DND-41 (cell line): Measurements from ENCODE around the gene TUBB2A.

Source experiments
- ATAC-seq: fragments of 200-7000 bp; cut with Tn5 transposase; 3 replicates; pipeline ENCODE4 v1.9.1; 2021; ENCODE audit warnings: low read depth; ENCODE audit not compliant: insufficient read depth
- DNase-seq: peaks from one replicate; pipeline ENCODE4 v3.0.0-alpha.2; 2020
- H2AFZ ChIP-seq: 2 replicates; pipeline ENCODE4 v1.6.0; 2012; ENCODE audit warnings: low read depth, low read length
- H3K27ac ChIP-seq: 2 replicates; pipeline ENCODE4 v1.5.1; 2012; ENCODE audit warnings: low read length, inconsistent platforms
- H3K27me3 ChIP-seq: fragments of 200-600 bp; sonication (generic); 2 replicates; pipeline ENCODE4 v1.6.0; 2012; ENCODE audit warnings: low read length, mild to moderate bottlenecking, inconsistent platforms; ENCODE audit not compliant: insufficient read depth, poor library complexity
- H3K36me3 ChIP-seq: 2 replicates; pipeline ENCODE4 v1.5.1; 2012; ENCODE audit warnings: low read length, inconsistent platforms; ENCODE audit not compliant: insufficient read depth
- H3K4me1 ChIP-seq: 2 replicates; pipeline ENCODE4 v1.5.1; 2012; ENCODE audit warnings: mild to moderate bottlenecking, low read length; ENCODE audit not compliant: insufficient read depth
- H3K4me2 ChIP-seq: 2 replicates; pipeline ENCODE4 v1.6.0; 2012; ENCODE audit warnings: mild to moderate bottlenecking, moderate library complexity, low read length, inconsistent platforms; ENCODE audit not compliant: insufficient read depth
- H3K4me3 ChIP-seq, 2 experiments: fragments of 200-600 bp in 1 of 2; shearing (Covaris generic) in 1 of 2; 2 replicates each; pipeline ENCODE4 v1.5.1; 2012 to 2016; ENCODE audit warnings: inconsistent platforms in 2 of 2, low read length in 2 of 2, mild to moderate bottlenecking in 2 of 2, low read depth in 1 of 2, moderate library complexity in 1 of 2
- H3K79me2 ChIP-seq: 2 replicates; pipeline ENCODE4 v1.6.0; 2012; ENCODE audit warnings: low read length, inconsistent platforms; ENCODE audit not compliant: insufficient read depth
- H3K9ac ChIP-seq: 2 replicates; pipeline ENCODE4 v1.6.0; 2012; ENCODE audit warnings: low read depth, mild to moderate bottlenecking, inconsistent platforms, low read length, moderate library complexity
- H3K9me3 ChIP-seq: 2 replicates; pipeline ENCODE4 v1.5.1; 2012; ENCODE audit warnings: low read length, moderate library complexity, mild to moderate bottlenecking, inconsistent platforms; ENCODE audit not compliant: insufficient read depth, severe bottlenecking
- H4K20me1 ChIP-seq: 2 replicates; pipeline ENCODE4 v1.6.0; 2012; ENCODE audit warnings: low read length; ENCODE audit not compliant: insufficient read depth
- EZH2 ChIP-seq: IDR thresholded peaks from 3 replicates; pipeline ENCODE4 v1.6.1; 2012; ENCODE audit warnings: borderline replicate concordance, low read depth, mild to moderate bottlenecking, moderate library complexity, low read length, inconsistent platforms; ENCODE audit not compliant: severe bottlenecking
- TF ChIP-seq, protein P1 (sequence below): IDR thresholded peaks from 2 replicates; pipeline ENCODE4 v1.5.1; 2012; ENCODE audit warnings: borderline replicate concordance, low read length, moderate library complexity, mild to moderate bottlenecking; ENCODE audit not compliant: poor library complexity, severe bottlenecking; ENCODE audit errors: extremely low read depth

TUBB2A gene

DNA sequence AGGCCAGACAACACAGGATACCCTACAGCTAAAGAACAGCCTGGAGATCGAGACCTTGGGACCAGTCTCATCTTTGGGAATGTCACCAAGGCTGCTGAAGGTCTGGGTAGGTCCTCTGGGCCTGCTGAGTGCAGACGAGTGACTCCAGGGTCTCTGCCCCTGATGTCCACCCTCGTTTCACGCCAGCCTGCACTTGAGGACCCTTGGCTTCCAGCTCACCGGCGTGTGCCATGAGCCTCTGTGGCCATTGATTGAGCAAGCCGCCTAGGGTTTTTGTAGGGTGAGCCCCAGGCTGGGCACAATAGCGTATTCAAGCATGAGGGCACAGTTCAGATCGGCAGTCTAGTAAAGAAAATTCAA, 34.5 kb downstream of the TUBB2A start:
- TF ChIP-seq EZH2, result no peak
- TF ChIP-seq, protein P1, sequence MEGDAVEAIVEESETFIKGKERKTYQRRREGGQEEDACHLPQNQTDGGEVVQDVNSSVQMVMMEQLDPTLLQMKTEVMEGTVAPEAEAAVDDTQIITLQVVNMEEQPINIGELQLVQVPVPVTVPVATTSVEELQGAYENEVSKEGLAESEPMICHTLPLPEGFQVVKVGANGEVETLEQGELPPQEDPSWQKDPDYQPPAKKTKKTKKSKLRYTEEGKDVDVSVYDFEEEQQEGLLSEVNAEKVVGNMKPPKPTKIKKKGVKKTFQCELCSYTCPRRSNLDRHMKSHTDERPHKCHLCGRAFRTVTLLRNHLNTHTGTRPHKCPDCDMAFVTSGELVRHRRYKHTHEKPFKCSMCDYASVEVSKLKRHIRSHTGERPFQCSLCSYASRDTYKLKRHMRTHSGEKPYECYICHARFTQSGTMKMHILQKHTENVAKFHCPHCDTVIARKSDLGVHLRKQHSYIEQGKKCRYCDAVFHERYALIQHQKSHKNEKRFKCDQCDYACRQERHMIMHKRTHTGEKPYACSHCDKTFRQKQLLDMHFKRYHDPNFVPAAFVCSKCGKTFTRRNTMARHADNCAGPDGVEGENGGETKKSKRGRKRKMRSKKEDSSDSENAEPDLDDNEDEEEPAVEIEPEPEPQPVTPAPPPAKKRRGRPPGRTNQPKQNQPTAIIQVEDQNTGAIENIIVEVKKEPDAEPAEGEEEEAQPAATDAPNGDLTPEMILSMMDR, result no peak
- no peaks in the 10 kb centered on the region for H3K9me3 ChIP-seq
- H3K4me2 ChIP-seq, result no peak overlapping the region
- H3K27ac ChIP-seq, result no peak overlapping the region
- H3K27me3 ChIP-seq, result no peaks in the 10 kb centered on the region
- H4K20me1 ChIP-seq, result no peaks in the 10 kb centered on the region
- peaks cover 6% of the 10 kb centered on the region for H3K79me2 ChIP-seq
- H2AFZ ChIP-seq, result no peak overlapping the region
- peaks cover 33% of the 10 kb centered on the region for H3K4me1 ChIP-seq
- no peaks in the 10 kb centered on the region for H3K36me3 ChIP-seq
- no peak for DNase-seq
- ATAC-seq, result no peak
- H3K9ac ChIP-seq, result no peak overlapping the region
- no peak overlapping the region for H3K4me3 ChIP-seq

DNA sequence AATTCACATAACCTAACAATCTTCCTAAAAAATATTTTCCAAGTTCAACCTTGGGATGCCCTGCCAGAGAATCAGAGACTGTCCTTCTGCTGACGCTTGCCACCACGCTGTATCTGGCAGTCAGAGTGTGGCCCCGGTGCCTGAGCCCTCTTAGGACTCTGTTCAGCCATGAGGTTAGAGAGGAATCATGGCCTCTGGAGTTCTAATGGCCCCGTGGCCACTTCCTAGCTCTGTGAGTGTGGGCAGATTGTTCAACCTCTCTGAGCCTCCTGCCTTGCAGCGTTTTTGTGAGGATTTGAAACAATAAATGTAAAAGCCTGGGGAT, 36.6 kb downstream of the TUBB2A start:
- DNase-seq, result no peak
- ATAC-seq, result no peak
- peaks cover 6% of the 10 kb centered on the region for H3K79me2 ChIP-seq
- no peaks in the 10 kb centered on the region for H4K20me1 ChIP-seq
- H3K9ac ChIP-seq, result no peak overlapping the region
- H2AFZ ChIP-seq, result no peak overlapping the region
- H3K4me3 ChIP-seq, result no peak overlapping the region
- no peaks in the 10 kb centered on the region for H3K9me3 ChIP-seq
- no peaks in the 10 kb centered on the region for H3K27me3 ChIP-seq
- H3K27ac ChIP-seq, result no peak overlapping the region
- no peak overlapping the region for H3K4me2 ChIP-seq
- peaks cover 30% of the 10 kb centered on the region for H3K4me1 ChIP-seq
- H3K36me3 ChIP-seq, result no peaks in the 10 kb centered on the region
- TF ChIP-seq, protein P1, result no peak
- no peak for TF ChIP-seq EZH2

DNA sequence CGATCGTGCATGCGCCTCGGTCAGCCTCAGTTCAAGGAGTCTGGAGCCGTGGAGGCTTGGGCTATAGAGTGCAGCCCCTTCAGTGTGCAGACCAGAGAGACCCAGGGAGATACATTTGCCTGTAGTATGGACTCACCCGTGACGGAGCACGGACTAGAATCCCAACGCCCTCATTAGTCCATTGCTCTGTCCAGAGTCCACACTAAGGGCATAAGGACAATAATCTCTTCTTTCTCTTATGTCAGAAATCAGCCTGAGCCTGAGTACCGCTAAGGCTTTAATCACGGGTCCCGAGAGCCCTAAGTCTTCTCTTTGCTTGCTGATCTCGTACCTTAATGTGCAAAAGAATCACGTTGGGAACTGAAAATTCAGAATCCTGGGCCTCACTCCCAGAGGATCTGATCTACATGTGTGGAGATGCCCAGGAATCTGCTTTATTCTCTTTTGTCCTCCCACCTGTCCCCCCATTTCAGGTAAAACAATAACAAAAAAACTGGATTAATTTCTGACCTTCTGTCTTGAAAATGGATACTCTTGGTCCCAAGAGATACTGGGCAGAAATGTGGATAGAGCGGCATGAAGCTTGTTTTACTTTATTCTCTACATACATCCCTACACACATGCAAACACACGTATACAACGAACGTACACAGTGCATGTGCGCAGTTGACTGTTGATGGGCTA, 38.2 kb downstream of the TUBB2A start:
- Histone ChIP-seq H3K27me3 (no peaks in the 10 kb centered on the region), H3K27ac (peak overlapping the region; percentile 92), H3K4me3 (peak overlapping the region; percentile 84 to 95), H3K9me3 (no peaks in the 10 kb centered on the region), H3K4me2 (peak overlapping the region; percentile 97), H3K36me3 (peaks cover 9% of the 10 kb centered on the region), H4K20me1 (no peaks in the 10 kb centered on the region), H3K4me1 (peaks cover 30% of the 10 kb centered on the region), H3K9ac (peak overlapping the region; percentile 91), H2AFZ (peak overlapping the region; percentile 99), H3K79me2 (peaks cover 6% of the 10 kb centered on the region)
- TF ChIP-seq, protein P1, result no peak
- no peak for TF ChIP-seq EZH2
- DNase-seq, result no peak
- peak; percentile 49 for ATAC-seq
